ENCODE results near the gene ALPK3.

Gene ALPK3

DNA sequence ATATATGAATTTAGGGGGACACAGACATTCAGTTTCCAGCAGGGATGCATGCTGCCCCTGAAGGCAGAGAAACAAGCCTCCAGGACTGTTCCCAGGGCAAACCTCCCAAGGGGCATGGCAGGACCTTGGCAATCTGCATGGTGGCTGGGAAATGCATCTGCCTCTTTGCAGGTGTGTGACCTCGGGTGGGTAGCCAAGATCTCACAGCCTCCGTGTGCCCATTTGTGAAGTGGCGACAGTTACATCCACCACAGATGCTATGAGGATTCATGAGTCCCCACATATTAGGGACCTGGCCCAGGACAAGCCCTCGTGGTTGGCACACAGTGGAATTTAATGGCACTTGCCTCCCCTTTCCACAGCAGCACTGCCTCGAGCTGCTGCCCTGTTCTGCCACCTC is 97.2 kb downstream of the ALPK3 start:
- Histone ChIP-seq H3K4me1 (ENCODE audit: control insufficient read depth, insufficient read depth, low read length) (peaks cover 12% of the 10 kb centered on the region), H3K27me3 (ENCODE audit: control insufficient read depth, insufficient read depth, low read length) (no peaks in the 10 kb centered on the region), H3K36me3 (ENCODE audit: control insufficient read depth, insufficient read depth, low read length) (no peaks in the 10 kb centered on the region), H3K27ac (ENCODE audit: low read depth, low read length) (no peak overlapping the region), H3K4me3 (ENCODE audit: low read depth, low read length) (no peak overlapping the region), H3K9ac (ENCODE audit: low read length) (no peak overlapping the region), H3K9me3 (ENCODE audit: control insufficient read depth, insufficient read depth, low read depth, low read length) (no peaks in the 10 kb centered on the region)

DNA sequence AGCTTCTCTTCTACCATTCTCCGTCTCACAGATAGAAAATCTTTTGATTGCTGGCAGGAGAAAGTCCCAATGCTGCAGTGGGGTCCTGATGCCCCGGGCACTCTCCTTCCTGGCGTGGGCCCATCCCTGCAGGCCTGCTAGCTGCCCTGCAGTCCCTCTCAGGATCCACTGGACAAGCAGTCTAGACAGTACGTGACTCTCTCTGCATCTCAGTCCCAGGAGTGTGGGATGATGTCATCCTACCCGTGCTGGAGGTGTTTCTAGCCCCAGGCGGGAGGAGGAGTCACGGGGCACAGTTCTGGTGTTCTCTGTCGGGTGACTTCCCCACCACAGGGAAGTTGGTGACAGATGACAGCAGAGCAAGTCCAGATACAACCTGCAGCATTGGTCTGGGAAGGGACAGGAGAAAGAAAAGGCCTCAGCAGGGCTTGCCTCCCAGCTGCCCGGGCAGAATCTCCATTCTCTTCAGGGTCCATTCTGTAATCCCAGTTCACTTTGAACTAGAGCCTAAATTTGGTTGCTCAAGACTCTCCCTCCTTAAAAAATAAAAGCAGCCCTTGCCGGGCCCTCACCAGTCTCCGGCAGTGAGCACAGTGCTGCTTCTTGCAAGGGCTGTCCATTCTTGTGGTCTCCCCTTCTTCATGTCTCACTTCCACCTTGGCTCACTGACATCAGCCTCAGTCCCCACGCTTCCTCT is 97.9 kb downstream of the ALPK3 start:
- no peaks in the 10 kb centered on the region for H3K9me3 ChIP-seq (ENCODE audit: control insufficient read depth, insufficient read depth, low read depth, low read length)
- H3K27me3 ChIP-seq (ENCODE audit: control insufficient read depth, insufficient read depth, low read length), result no peaks in the 10 kb centered on the region
- no peak overlapping the region for H3K9ac ChIP-seq (ENCODE audit: low read length)
- H3K36me3 ChIP-seq (ENCODE audit: control insufficient read depth, insufficient read depth, low read length), result no peaks in the 10 kb centered on the region
- H3K4me1 ChIP-seq (ENCODE audit: control insufficient read depth, insufficient read depth, low read length), result peaks cover 12% of the 10 kb centered on the region
- H3K4me3 ChIP-seq (ENCODE audit: low read depth, low read length), result no peak overlapping the region
- H3K27ac ChIP-seq (ENCODE audit: low read depth, low read length), result no peak overlapping the region

DNA sequence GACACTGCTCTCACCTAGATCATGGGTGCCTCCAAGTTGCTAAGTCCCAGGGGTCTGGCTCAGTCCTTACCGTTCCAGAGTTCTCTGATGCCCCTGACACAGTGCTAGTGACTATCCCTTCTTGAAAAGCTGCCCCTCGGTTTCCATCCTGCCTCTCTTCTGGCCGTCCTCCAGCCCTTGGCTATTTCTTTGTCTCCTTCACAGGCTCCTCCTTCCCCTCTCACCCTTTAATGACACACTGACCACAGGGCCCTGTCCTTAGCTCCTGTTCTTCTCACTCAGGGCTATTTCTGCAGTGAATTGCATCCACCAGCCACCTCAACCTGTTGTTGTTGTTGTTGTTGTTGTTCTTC is 98.4 kb downstream of the ALPK3 start:
- no peaks in the 10 kb centered on the region for H3K9me3 ChIP-seq (ENCODE audit: control insufficient read depth, insufficient read depth, low read depth, low read length)
- no peaks in the 10 kb centered on the region for H3K27me3 ChIP-seq (ENCODE audit: control insufficient read depth, insufficient read depth, low read length)
- no peak overlapping the region for H3K4me3 ChIP-seq (ENCODE audit: low read depth, low read length)
- no peaks in the 10 kb centered on the region for H3K36me3 ChIP-seq (ENCODE audit: control insufficient read depth, insufficient read depth, low read length)
- H3K27ac ChIP-seq (ENCODE audit: low read depth, low read length), result no peak overlapping the region
- peaks cover 12% of the 10 kb centered on the region for H3K4me1 ChIP-seq (ENCODE audit: control insufficient read depth, insufficient read depth, low read length)
- no peak overlapping the region for H3K9ac ChIP-seq (ENCODE audit: low read length)

DNA sequence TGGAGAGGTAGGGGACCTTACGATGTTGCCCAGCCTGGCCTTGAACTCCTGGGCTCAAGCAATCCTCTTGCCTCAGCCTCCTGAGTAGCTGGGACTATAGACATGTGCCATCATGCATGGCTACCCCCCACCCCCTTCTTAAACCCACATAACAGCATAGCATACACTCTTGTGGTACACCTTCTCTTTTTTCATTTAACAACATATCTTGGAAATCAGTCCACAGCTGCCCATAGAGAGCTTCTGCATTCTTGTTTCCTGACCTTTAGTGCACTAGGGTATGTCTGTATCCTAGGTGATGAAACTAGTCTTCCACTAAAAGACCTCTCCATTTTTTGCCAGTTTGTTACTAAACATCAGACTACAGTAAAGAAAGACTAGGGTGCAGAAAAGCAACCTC is 100.3 kb downstream of the ALPK3 start:
- H3K36me3 ChIP-seq (ENCODE audit: control insufficient read depth, insufficient read depth, low read length), result no peaks in the 10 kb centered on the region
- no peak overlapping the region for H3K4me3 ChIP-seq (ENCODE audit: low read depth, low read length)
- no peak overlapping the region for H3K9ac ChIP-seq (ENCODE audit: low read length)
- no peak overlapping the region for H3K27ac ChIP-seq (ENCODE audit: low read depth, low read length)
- H3K27me3 ChIP-seq (ENCODE audit: control insufficient read depth, insufficient read depth, low read length), result no peaks in the 10 kb centered on the region
- H3K4me1 ChIP-seq (ENCODE audit: control insufficient read depth, insufficient read depth, low read length), result peaks cover 12% of the 10 kb centered on the region
- no peaks in the 10 kb centered on the region for H3K9me3 ChIP-seq (ENCODE audit: control insufficient read depth, insufficient read depth, low read depth, low read length)

DNA sequence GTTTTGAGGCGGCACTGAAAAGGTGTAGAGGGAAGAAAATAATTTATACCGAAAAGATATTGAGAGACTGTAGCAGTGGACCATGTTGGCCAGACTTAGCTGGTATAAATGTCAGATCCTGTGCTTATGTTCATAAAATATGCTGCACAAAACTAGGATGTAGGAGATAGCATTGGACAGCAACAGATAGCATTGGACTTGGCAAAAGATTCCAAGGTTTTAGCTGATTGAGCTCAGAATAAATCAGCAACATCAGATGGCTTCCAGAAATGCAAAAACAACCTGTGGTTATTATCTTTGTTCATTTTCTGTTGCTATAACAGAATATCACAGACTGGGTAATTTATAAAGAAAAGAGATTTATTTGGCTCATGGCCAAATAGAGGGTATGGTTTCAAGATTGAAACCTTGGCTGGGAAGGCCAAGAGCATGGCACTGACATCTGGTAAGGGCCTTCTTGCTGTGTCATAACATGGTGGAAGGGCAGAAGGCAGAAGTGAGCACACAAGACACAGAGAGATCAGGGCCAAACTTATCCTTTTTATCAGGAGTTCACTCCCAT is 102.0 kb downstream of the ALPK3 start:
- peaks cover 12% of the 10 kb centered on the region for H3K4me1 ChIP-seq (ENCODE audit: control insufficient read depth, insufficient read depth, low read length)
- H3K9ac ChIP-seq (ENCODE audit: low read length), result no peak overlapping the region
- no peak overlapping the region for H3K4me3 ChIP-seq (ENCODE audit: low read depth, low read length)
- H3K27ac ChIP-seq (ENCODE audit: low read depth, low read length), result no peak overlapping the region
- no peaks in the 10 kb centered on the region for H3K36me3 ChIP-seq (ENCODE audit: control insufficient read depth, insufficient read depth, low read length)
- H3K9me3 ChIP-seq (ENCODE audit: control insufficient read depth, insufficient read depth, low read depth, low read length), result no peaks in the 10 kb centered on the region
- no peaks in the 10 kb centered on the region for H3K27me3 ChIP-seq (ENCODE audit: control insufficient read depth, insufficient read depth, low read length)

DNA sequence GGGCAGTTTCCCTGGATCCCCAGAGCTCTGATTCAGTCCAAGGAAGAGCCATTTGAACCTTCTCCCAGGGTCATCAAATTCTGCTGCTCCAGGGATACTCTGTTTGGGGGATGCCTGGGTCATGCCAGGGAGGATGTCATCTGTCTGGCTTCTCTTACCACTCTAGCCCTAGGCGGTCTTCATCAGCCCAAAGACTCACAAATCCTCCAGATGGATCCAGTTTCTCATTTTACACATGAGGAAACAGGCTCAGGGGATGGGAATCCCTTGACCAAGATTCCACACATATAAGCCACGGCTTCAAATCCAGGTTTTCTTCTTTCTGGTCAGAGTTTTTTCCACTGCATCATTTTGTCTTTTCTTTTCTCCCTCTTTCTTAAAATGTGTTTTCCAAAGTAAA is 104.0 kb downstream of the ALPK3 start:
- H3K9me3 ChIP-seq (ENCODE audit: control insufficient read depth, insufficient read depth, low read depth, low read length), result no peaks in the 10 kb centered on the region
- H3K27me3 ChIP-seq (ENCODE audit: control insufficient read depth, insufficient read depth, low read length), result no peaks in the 10 kb centered on the region
- H3K9ac ChIP-seq (ENCODE audit: low read length), result no peak overlapping the region
- H3K27ac ChIP-seq (ENCODE audit: low read depth, low read length), result no peak overlapping the region
- H3K36me3 ChIP-seq (ENCODE audit: control insufficient read depth, insufficient read depth, low read length), result no peaks in the 10 kb centered on the region
- H3K4me1 ChIP-seq (ENCODE audit: control insufficient read depth, insufficient read depth, low read length), result no peaks in the 10 kb centered on the region
- H3K4me3 ChIP-seq (ENCODE audit: low read depth, low read length), result no peak overlapping the region

DNA sequence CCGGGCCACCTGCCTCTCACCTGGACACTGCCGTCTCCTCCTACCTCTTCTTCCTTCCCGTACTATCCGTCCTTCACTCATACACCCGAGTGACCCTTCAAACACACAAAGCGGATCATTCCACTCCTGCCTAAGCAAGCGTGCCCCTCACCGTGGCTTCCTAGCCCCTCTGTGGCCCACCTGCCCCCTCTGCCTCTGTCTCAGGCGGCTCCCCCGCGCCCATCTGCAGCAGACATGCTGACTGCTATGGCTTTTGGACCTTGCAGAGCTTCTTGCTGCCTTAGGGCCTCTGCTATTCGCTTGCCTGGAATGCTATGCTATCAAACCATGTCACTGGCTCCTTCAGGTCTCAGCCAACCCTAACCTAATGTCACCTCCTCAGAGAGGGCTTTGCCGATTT is 105.4 kb downstream of the ALPK3 start:
- Histone ChIP-seq H3K4me1 (ENCODE audit: control insufficient read depth, insufficient read depth, low read length) (no peaks in the 10 kb centered on the region), H3K27ac (ENCODE audit: low read depth, low read length) (no peak overlapping the region), H3K4me3 (ENCODE audit: low read depth, low read length) (no peak overlapping the region), H3K36me3 (ENCODE audit: control insufficient read depth, insufficient read depth, low read length) (no peaks in the 10 kb centered on the region), H3K9me3 (ENCODE audit: control insufficient read depth, insufficient read depth, low read depth, low read length) (no peaks in the 10 kb centered on the region), H3K9ac (ENCODE audit: low read length) (no peak overlapping the region), H3K27me3 (ENCODE audit: control insufficient read depth, insufficient read depth, low read length) (no peaks in the 10 kb centered on the region)

Measured in HUES6 (cell line).